GM19395 (cell line): ENCODE results near the gene BCAM.
"Not testable (repeated sequence)": the region's sequence is repeated elsewhere in the genome, so short reads cannot be mapped to it uniquely, and the experiment has no call there.

ENCODE experiments used
- ATAC-seq: cut with Tn5 transposase; IDR thresholded peaks from one replicate; pipeline ENCODE4 v1.9.1; 2021; ENCODE audit warnings: mild to moderate bottlenecking, moderate library complexity; ENCODE audit not compliant: unreplicated experiment

The BCAM gene

DNA sequence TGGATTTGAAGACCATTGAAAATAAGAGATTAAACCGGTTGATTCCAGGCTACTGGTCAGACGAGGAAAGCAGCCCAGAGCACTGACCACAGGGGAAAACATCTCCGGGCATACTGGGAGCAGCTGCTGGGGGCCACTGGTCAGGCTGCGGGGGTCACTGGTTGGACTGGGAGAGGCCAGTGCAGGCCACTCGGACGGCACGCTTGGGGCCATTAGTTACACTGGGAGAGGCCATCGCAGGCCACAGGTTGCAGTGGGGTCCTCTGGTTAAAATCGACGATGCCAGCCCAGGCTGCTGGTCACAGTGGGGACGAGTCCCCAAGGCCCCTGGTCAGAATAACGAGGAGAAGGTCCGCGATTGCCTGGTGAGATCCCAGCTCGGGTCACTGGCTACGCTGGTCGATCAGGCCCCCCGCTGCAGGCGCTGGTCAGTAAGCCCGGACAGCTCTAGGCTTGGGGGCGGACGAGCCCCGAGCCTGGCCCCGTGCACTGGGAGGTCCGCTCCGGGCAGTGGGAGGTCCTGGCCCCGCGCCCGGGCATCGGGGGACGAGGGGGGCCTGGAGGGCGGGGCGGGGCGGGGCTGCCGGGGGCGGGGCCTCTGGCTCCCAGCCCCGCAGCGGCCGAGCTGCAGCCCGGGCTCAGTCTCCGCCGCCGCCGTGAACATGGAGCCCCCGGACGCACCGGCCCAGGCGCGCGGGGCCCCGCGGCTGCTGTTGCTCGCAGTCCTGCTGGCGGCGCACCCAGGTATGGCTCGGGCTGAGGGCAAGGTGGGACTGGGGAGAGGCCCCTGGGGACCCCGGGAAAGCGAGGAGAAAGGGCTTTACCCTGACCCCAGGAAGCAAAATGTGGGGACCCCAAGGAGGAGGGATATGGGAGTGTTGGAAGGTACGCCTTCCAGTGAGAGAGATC, at the start of gene BCAM:
Gene BCAM, plus strand, starts transcription at position 641 of the 909 bp plus-strand sequence. Its CDS starts 22 bp downstream, at position 663.
- ATAC-seq = no peak

GRCh38 chr19:44762038-44762437, 46.9 kb upstream of the BCAM start:
- ATAC-seq = no peak

DNA sequence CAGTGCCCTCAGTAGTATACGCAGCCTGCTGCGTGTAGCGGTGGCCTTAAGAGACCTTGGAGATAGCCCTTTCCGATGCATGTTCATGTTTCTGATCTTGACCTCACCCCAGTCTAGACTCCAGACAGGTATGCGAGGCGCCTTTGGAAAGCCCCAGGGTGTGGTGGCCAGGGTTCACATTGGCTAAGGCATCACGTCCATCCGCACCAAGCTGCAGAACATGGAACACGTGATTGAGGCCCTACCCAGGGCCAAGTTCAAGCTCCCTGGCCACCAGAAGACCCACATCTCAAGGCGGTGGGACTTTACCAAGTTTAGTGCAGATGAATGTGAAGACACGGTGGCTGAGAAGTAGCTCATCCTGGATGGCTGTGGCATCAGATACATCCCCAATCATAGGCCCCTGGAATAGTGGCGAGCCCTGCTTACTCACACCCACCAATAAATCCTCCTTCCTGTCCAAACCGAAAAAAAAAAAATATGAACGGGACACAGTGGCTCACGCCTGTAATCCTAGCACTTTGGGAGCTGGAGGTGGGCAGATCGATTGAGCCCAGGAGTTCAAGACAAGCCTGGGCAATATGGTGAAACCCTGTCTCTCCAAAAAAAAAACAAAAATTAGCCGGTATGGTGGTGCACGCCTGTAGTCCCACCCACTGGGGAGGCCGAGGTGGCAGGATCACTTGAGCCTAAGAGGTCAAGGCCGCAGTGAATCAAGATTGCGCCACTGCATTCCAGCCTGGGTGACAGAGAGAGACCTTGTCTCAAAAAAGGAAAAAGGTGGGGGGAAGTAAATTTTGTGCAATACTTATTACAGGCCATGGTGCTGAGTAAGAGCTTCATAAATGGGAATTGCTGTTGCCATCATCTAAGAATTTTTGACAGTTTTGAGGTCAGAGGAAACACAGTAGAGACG, 43.6 kb upstream of the BCAM start:
- ATAC-seq = no peak

GRCh38 chr19:44765949-44766335, 43.0 kb upstream of the BCAM start:
- ATAC-seq = no peak

DNA sequence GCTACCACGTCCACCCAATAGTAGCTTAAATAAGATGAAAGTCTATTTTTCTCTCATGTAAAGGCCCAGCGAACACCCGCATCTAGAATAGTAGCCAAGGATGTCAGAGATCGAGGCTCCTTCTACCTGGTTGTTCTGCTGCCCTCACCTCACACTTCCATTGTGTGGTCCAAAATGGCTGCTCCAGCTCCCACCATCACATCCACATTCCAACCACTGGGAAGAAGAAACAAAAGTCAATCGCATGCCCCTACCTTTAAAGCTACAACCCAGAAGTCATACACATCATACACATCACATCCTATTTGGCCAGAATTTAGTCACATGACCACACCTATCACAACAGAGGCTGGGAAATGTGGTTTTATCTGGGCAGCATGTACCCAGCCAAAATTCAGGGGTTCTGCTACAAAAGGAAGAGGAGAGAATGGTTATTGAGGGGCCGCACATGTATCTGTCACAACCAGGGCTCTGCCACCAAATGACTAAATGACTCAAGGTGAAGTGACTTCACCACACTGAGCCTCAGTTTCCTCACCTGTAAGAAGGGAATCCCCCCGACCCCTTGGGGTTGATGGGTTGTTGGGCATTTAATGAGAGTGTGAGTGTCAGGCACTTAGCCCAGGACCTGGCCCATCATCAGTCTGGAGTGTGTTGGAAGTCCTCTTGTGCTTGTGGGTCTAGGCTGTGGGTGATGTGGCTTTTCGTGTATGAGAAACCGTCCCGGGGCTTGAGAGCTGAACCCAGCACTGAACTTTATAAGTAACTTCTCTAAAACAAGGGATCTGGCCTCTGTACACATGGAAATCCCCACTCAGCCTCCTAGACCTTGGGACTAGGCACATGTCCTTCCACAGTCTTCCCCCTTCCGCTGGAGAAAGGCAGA, 41.4 kb upstream of the BCAM start:
- no peak for ATAC-seq

DNA sequence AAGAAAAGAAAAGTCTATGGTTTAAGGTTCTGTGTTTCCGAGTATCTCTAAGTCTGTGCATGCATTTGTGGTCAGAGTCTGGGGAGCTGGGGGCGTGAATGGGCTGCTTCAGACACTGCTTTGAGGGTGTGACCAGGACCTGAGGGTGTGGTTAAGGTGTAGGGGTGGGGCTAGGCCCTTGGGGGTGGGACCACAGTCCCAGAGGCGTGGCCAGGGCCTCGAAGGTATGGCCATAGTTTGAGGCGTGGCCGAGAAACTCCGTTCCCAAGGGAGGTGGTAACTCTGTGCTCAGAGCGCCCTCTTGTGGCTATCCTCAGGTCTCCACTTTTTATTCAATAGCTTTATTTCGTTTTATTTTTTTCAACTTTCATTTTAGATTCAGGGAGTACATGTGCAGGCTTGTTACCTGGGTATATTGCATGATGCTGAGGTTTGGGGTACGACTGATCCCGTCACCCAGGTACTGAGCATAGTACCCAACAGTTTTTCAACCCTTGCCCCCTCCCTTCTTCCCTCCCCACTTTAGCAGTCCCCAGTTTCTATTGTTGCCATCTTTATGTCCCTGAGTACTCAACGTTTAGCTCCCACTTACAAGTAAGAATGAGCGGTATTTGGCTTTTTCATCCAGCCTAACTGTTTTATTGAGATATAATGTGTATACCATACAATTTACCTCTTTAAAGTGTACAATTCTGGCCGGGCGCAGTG, 38.2 kb upstream of the BCAM start:
- peak; percentile 95 for ATAC-seq

GRCh38 chr19:44772144-44772543, 36.8 kb upstream of the BCAM start:
- not testable (repeated sequence) for ATAC-seq

- ATAC-seq = no peak
Observed at GRCh38 chr19:44772959-44773358, 35.9 kb upstream of the BCAM start.

- no peak for ATAC-seq
Observed at GRCh38 chr19:44775676-44776240, 33.1 kb upstream of the BCAM start.

GRCh38 chr19:44776402-44777096, 32.4 kb upstream of the BCAM start:
- ATAC-seq = no peak

- ATAC-seq = no peak
Observed at GRCh38 chr19:44777715-44778347, 31.1 kb upstream of the BCAM start, which contains the start of gene CBLC. Gene CBLC, plus strand, starts transcription at chr19:44777890. Its CDS starts 42 bp downstream, at chr19:44777932.

DNA sequence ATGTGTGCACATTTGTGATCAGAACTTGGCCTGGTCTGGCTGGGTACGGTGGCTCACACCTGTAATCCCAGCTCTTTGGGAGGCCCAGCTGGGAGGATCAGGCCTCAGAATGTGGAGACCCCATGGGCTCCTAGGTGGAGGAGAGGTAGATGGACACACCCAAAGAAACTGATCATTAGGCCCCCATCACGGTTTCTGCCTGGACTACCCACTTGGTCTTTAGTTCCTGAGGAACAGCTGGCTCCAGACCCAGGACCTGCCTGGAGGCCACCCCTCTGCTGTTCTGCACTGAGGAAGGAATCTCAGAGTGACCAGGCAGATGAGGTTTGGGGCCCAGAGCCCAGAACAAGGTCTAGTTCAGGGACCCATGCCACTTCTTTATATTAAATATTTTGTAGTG, 29.8 kb upstream of the BCAM start:
- ATAC-seq = no peak

GRCh38 chr19:44781694-44782093, 27.2 kb upstream of the BCAM start:
- not testable (repeated sequence) for ATAC-seq

GRCh38 chr19:44782729-44783128, 26.2 kb upstream of the BCAM start:
- ATAC-seq = no peak

- ATAC-seq = no peak
Observed at GRCh38 chr19:44783545-44783944, 25.4 kb upstream of the BCAM start.

- no peak for ATAC-seq
Observed at GRCh38 chr19:44785271-44785670, 23.6 kb upstream of the BCAM start.

DNA sequence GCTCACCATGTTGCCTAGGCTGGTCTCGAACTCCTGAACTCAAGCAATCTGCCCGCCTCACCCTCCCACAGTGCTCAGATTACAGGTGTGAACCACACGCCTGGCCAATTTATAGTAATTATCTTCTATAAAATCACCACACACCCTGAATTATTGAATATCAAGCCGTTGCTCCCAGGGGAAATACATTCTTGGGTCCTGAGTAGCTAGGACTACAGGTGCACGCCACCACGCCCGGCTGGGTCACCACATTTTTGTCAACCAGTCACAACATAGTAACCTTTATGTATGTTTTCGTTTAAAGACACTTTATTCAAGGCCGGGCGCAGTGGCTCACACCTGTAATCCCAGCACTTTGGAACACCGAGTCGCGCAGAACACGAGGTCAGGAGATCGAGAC, 22.9 kb upstream of the BCAM start:
- ATAC-seq = no peak

GRCh38 chr19:44788971-44789370, 19.9 kb upstream of the BCAM start:
- no peak for ATAC-seq
